Esophagus (tissue), 2 donors: ENCODE results near the gene RNF115. TPM values are rescaled to one million over a fixed set of nuclear protein-coding genes. Genes with fewer than 3 reads are reported as not detected.
"Not testable (repeated sequence)": the region's sequence is repeated elsewhere in the genome, so short reads cannot be mapped to it uniquely, and the experiment has no call there.

Experiments
- H3K27ac ChIP-seq, 2 donors: one replicate each; pipeline ENCODE4 v1.5.1; 2013; ENCODE audit warnings: low read depth in 2 of 2, mild to moderate bottlenecking in 2 of 2, inconsistent platforms in 1 of 2, low read length in 1 of 2, moderate library complexity in 1 of 2
- H3K27me3 ChIP-seq, 2 donors: one replicate each; pipeline ENCODE4 v1.6.1; 2013; ENCODE audit warnings: low read length in 2 of 2, control low read depth in 1 of 2, mild to moderate bottlenecking in 1 of 2; ENCODE audit not compliant: insufficient read depth in 2 of 2, control insufficient read depth in 1 of 2
- H3K36me3 ChIP-seq, 2 donors: one replicate each; pipeline ENCODE4 v1.6.1; 2013; ENCODE audit warnings: low read length in 1 of 2; ENCODE audit not compliant: control insufficient read depth in 2 of 2, insufficient read depth in 2 of 2
- H3K4me1 ChIP-seq, 2 donors: one replicate each; pipeline ENCODE4 v1.6.1; 2013; ENCODE audit warnings: low read length in 1 of 2; ENCODE audit not compliant: control insufficient read depth in 2 of 2, insufficient read depth in 2 of 2
- H3K4me3 ChIP-seq, 2 donors: one replicate each; pipeline ENCODE4 v1.5.1; 2013; ENCODE audit warnings: low read length in 2 of 2, mild to moderate bottlenecking in 2 of 2, low read depth in 1 of 2, moderate library complexity in 1 of 2
- H3K9me3 ChIP-seq, 2 donors: one replicate each; pipeline ENCODE4 v1.6.1; 2013; ENCODE audit warnings: mild to moderate bottlenecking in 2 of 2, low read depth in 1 of 2, low read length in 1 of 2, moderate library complexity in 1 of 2; ENCODE audit not compliant: control insufficient read depth in 2 of 2, insufficient read depth in 1 of 2
- WGBS, 2 donors: extraction: QIAGEN DNeasy Blood & Tissue Kit; methylation state at CpG; one replicate each; pipeline ENCODE4 v1.1.7; 2013; 5-methylcytosine and 5-hydroxymethylcytosine counted together
- polyA plus RNA-seq, 2 donors: library from polyadenylated mRNA; stranded (reverse); fragments of 200-250 nt; gene quantifications; one replicate each; pipeline ENCODE4 v1.2.3, GENCODE V29; 2013
- donor health status: healthy with polysubstance abuse.
- donor health status: Bipolar disorder and iron deficiency.

RNF115 gene
- polyA plus RNA-seq, 2 donors, result 3.4 to 4.8 TPM

GRCh38 chr1:145747398-145748247 is 76.3 kb downstream of the RNF115 start:
- H3K27me3 ChIP-seq, result no peaks in the 10 kb centered on the region
- H3K9me3 ChIP-seq, result no peaks in the 10 kb centered on the region
- no peaks in the 10 kb centered on the region for H3K4me1 ChIP-seq
- peaks cover 3 to 13% of the 10 kb centered on the region in 2 donors for H3K36me3 ChIP-seq
- H3K27ac ChIP-seq, result no peak overlapping the region
- WGBS, 2 donors, result 94% methylated on average over 9 of the region's 9 CpGs
- H3K4me3 ChIP-seq, result no peak overlapping the region

GRCh38 chr1:145740269-145740668 is 83.6 kb downstream of the RNF115 start:
- 65 to 78% methylated on average over 4 of the region's 4 CpGs for WGBS, 2 donors
- Histone ChIP-seq H3K4me3 (no peak overlapping the region), H3K27ac (no peak overlapping the region), H3K4me1 (no peaks in the 10 kb centered on the region), H3K27me3 (no peaks in the 10 kb centered on the region), H3K9me3 (no peaks in the 10 kb centered on the region), H3K36me3 (peaks cover 0 to 2% of the 10 kb centered on the region in 2 donors)

- 89 to 92% methylated on average over 1 of the region's 1 CpG for WGBS, 2 donors
- Histone ChIP-seq H3K27ac (no peak overlapping the region), H3K4me3 (no peak overlapping the region), H3K36me3 (no peaks in the 10 kb centered on the region), H3K9me3 (no peaks in the 10 kb centered on the region), H3K4me1 (no peaks in the 10 kb centered on the region), H3K27me3 (no peaks in the 10 kb centered on the region)
These were observed 87.7 kb downstream of the RNF115 start for GRCh38 chr1:145736191-145736590.

GRCh38 chr1:145730900-145731299 is 93.0 kb downstream of the RNF115 start:
- Histone ChIP-seq H3K4me3 (no peak overlapping the region), H3K27me3 (no peaks in the 10 kb centered on the region), H3K27ac (no peak overlapping the region), H3K4me1 (no peaks in the 10 kb centered on the region), H3K9me3 (no peaks in the 10 kb centered on the region), H3K36me3 (no peaks in the 10 kb centered on the region)
- 88 to 92% methylated on average over 3 of the region's 3 CpGs for whole genome bisulfite sequencing, 2 donors

- Histone ChIP-seq H3K4me1 (no peaks in the 10 kb centered on the region), H3K27me3 (no peaks in the 10 kb centered on the region), H3K4me3 (no peak overlapping the region), H3K9me3 (no peaks in the 10 kb centered on the region), H3K36me3 (no peaks in the 10 kb centered on the region), H3K27ac (no peak overlapping the region)
- WGBS, 2 donors, result 78 to 90% methylated on average over 4 of the region's 4 CpGs
These were observed 93.4 kb downstream of the RNF115 start for GRCh38 chr1:145730467-145730866.

- Histone ChIP-seq H3K27me3 (no peaks in the 10 kb centered on the region), H3K4me1 (no peaks in the 10 kb centered on the region), H3K9me3 (no peaks in the 10 kb centered on the region), H3K36me3 (no peaks in the 10 kb centered on the region), H3K27ac (no peak overlapping the region), H3K4me3 (no peak overlapping the region)
- WGBS, 2 donors, result 85 to 93% methylated on average over 5 of the region's 5 CpGs
These were observed 94.0 kb downstream of the RNF115 start for GRCh38 chr1:145729666-145730436.

GRCh38 chr1:145729196-145729595 is 94.7 kb downstream of the RNF115 start:
- no peaks in the 10 kb centered on the region for H3K27me3 ChIP-seq
- no peaks in the 10 kb centered on the region for H3K36me3 ChIP-seq
- WGBS, 2 donors, result 66 to 69% methylated on average over 5 of the region's 5 CpGs
- H3K4me1 ChIP-seq, result no peaks in the 10 kb centered on the region
- no peaks in the 10 kb centered on the region for H3K9me3 ChIP-seq
- H3K4me3 ChIP-seq, result no peak overlapping the region
- H3K27ac ChIP-seq, result no peak overlapping the region

- not testable (repeated sequence) for H3K9me3 ChIP-seq, H3K27me3 ChIP-seq, H3K4me1 ChIP-seq, H3K36me3 ChIP-seq, H3K27ac ChIP-seq, H3K4me3 ChIP-seq
- 91 to 92% methylated on average over 5 of the region's 5 CpGs for WGBS, 2 donors
These were observed 97.7 kb downstream of the RNF115 start for GRCh38 chr1:145726193-145726592.

GRCh38 chr1:145720878-145721671 is 102.8 kb downstream of the RNF115 start:
- H3K9me3 ChIP-seq, result no peaks in the 10 kb centered on the region
- no peaks in the 10 kb centered on the region for H3K36me3 ChIP-seq
- H3K4me3 ChIP-seq, result peak overlapping the region in 1 of 2 donors; percentile 23
- no peak overlapping the region for H3K27ac ChIP-seq
- peaks cover 3% of the 10 kb centered on the region in 2 donors for H3K4me1 ChIP-seq
- no peaks in the 10 kb centered on the region for H3K27me3 ChIP-seq
- 7 to 13% methylated on average over 38 to 47 of the region's 47 CpGs for WGBS, 2 donors
